ENCODE measurements around the gene CNTN4.

- TF ChIP-seq, protein P1, sequence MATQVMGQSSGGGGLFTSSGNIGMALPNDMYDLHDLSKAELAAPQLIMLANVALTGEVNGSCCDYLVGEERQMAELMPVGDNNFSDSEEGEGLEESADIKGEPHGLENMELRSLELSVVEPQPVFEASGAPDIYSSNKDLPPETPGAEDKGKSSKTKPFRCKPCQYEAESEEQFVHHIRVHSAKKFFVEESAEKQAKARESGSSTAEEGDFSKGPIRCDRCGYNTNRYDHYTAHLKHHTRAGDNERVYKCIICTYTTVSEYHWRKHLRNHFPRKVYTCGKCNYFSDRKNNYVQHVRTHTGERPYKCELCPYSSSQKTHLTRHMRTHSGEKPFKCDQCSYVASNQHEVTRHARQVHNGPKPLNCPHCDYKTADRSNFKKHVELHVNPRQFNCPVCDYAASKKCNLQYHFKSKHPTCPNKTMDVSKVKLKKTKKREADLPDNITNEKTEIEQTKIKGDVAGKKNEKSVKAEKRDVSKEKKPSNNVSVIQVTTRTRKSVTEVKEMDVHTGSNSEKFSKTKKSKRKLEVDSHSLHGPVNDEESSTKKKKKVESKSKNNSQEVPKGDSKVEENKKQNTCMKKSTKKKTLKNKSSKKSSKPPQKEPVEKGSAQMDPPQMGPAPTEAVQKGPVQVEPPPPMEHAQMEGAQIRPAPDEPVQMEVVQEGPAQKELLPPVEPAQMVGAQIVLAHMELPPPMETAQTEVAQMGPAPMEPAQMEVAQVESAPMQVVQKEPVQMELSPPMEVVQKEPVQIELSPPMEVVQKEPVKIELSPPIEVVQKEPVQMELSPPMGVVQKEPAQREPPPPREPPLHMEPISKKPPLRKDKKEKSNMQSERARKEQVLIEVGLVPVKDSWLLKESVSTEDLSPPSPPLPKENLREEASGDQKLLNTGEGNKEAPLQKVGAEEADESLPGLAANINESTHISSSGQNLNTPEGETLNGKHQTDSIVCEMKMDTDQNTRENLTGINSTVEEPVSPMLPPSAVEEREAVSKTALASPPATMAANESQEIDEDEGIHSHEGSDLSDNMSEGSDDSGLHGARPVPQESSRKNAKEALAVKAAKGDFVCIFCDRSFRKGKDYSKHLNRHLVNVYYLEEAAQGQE (IDR thresholded peaks at IDR 0.05; ENCODE audit: insufficient replicate concordance, low read depth) = no peak
- TF ChIP-seq, protein P2, sequence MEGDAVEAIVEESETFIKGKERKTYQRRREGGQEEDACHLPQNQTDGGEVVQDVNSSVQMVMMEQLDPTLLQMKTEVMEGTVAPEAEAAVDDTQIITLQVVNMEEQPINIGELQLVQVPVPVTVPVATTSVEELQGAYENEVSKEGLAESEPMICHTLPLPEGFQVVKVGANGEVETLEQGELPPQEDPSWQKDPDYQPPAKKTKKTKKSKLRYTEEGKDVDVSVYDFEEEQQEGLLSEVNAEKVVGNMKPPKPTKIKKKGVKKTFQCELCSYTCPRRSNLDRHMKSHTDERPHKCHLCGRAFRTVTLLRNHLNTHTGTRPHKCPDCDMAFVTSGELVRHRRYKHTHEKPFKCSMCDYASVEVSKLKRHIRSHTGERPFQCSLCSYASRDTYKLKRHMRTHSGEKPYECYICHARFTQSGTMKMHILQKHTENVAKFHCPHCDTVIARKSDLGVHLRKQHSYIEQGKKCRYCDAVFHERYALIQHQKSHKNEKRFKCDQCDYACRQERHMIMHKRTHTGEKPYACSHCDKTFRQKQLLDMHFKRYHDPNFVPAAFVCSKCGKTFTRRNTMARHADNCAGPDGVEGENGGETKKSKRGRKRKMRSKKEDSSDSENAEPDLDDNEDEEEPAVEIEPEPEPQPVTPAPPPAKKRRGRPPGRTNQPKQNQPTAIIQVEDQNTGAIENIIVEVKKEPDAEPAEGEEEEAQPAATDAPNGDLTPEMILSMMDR (IDR thresholded peaks at IDR 0.05; ENCODE audit: insufficient read depth, low read length) = no peak
- TF ChIP-seq GABPA (IDR thresholded peaks at IDR 0.05; ENCODE audit: low read depth) = no peak
- no peak for TF ChIP-seq POLR2AphosphoS5 (IDR thresholded peaks at IDR 0.05; ENCODE audit: low read depth)
- no peak for TF ChIP-seq SPI1 (IDR thresholded peaks at IDR 0.05; ENCODE audit: borderline replicate concordance, low read depth)
Observed at GRCh38 chr3:2770451-2770850, 671.8 kb downstream of the CNTN4 start.
